COR-L47 (cell line): ENCODE measurements around the gene PAQR8.
"Not testable (repeated sequence)": the region's sequence is repeated elsewhere in the genome, so short reads cannot be mapped to it uniquely, and the experiment has no call there.

ENCODE experiments used
- DNase-seq: peaks from one replicate; lab custom pipeline; 2025; lab: John Stamatoyannopoulos, UW

The PAQR8 gene

DNA sequence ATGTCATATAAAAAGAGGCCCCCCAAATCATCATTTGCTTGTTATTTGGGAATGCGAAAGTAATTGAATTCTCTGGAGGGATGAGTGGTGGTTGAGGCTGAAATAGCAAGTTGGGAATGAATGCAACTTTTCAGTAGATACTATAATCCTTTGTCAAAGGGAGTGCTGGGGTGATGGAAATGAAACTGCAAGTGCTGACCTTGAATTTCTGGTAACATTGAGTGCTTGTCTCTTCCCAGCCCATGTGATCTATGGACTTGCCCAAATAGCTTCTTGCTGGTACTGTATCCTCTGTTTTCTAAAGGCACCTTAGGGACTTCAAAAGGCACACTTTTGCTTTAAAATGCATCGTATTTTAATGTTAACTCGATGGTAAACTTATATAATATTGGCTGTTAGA, 14.8 kb downstream of the PAQR8 start:
- DNase-seq: no peak

DNA sequence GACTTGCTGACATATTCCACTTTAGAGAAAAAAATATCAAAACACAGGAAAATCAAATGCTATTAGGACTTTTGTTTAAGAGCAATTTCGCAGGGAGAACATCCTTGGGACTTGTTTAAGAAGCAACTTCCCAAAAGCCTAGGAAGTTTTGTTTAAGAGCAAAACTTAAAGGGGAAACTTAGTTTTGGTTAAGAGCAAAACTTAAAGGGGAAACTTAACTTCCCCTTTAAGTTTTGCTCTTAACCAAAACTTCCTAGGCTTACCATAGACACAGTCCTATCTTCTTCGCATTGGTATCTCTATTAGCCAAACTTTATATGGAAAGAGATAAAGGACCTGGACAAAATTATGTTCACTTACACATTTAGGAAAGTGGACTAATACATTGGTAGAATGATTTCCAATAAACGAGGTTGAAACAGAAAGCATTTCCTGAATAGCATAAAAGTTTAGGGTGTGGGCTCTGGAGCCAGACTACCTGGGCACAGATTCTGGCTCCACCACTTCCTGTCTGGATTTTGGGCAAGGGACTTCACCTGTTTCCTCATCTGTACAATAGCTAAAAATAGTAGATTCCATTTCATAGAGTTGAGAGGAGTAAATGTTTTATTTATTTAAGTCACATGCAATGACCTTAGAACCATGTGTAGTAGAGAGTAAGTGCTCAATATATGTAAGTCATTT, 15.7 kb downstream of the PAQR8 start:
- no peak for DNase-seq

DNA sequence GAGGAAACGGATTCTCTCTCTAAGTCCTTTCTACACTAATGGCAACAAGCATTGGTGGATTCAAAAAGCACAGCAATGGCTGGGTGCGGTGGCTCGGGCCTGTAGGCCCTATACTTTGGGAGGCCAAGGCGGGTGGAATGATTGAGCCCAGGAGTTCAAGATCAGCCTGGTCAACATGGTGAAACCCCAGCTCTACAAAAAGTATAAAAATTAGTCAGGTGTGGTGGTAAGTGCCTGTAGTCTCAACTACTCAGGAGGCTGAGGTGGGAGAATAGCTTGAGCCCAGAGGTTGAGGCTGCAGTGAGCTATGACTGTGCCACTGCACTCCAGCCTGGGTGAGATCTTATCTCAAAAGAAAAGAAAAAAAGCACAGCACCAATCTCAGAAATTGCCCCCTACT, 19.3 kb downstream of the PAQR8 start:
- no peak for DNase-seq

DNA sequence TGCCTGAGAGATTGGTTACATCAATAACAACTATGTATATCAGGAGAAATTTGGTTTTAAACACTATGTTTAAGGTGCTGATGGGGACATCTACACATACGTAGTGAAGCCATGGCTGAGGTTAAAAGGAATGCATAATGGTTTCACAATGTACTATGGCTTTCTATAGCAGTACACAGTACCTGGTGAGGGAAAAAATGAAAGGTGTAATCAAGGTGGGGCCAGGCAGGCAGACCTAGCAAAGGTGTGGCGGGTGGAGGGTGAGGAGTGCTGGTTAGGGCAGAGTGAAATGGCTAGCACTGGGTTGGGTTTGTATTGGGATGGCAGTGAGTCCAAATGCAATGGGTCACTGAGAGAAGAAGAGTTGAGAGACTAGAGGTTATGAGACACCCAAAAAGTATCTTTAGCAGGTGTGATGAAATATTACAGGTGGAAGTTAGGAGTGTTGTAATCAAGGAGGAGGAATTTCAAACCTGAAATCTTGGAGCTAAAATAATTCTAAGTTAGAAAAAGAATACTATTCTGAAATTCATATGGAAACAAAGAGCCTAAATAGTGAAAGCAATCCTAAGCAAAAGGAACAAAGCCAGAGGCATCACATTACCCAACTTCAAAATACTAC, 22.3 kb downstream of the PAQR8 start:
- DNase-seq: no peak

DNA sequence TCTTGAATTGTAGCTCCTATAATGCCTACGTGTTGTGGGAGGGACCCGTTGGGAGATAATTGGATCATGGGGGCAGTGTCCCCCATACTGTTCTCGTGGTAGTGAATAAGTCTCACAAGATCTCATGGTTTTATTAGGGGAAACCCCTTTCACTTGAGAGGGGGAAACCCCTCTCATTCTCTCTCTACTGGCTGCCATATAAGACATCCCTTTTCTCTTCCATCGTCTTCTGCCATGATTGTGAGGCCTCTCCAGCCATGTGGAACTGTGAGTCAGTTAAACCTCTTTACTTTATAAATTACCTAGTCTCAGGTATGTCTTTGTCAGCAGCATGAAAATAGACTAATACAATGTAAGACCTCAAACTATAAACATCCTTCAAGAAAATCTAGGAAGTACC, 23.1 kb downstream of the PAQR8 start:
- no peak for DNase-seq

DNA sequence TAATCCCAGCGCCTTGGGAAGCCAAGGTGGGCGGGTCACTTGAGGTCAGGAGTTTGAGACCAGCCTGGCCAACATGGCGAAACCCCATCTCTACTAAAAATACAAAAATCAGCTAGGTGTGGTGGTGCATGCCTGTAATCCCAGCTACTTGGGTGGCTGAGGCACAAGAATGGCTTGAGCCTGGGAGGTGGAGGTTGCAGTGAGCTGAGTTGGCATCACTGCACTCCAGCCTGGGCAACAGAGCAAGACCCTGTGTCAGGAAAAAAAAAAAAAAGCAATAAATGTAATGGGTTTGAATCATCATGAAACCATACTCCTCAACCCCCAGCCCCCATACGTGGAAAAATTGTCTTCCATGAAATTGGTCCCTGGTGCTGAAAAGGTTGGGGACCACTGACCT, 26.2 kb downstream of the PAQR8 start:
- DNase-seq: not testable (repeated sequence)

DNA sequence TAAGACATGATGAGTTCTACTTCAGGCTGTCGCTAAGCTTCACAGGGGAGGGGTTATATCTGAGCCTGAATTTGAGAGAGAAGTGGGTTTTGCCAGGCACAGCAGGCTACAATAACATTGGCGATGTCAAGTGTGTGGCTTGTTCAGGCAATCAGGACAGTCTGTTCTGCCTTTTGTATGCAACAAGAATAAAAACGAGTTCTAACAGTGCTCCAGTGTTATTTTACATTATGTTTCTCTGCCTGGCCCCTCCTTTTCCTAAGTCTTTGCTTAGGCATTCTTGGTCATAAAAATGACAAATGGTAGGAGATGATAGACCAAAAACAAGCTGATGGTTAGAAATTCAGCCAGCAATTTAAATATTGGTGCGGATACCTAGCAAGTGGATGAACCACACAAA, 26.8 kb downstream of the PAQR8 start:
- DNase-seq: no peak

DNA sequence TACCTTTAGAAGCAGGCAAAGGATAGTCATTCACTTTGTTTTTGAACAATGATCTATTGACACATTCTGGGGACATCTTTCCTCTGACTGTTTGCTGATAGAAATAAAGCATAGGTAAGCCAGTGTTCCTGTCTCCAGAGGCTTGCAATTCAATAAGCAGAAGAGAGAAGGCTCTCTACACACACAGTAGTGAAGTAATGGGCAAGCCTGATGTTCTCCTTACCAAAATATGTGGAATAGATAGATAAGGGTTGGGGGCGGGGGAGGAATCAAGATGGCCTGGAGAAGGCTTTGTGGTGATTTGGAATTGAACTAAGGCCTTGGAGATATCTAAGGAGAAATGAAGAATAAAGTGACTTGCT, 27.3 kb downstream of the PAQR8 start:
- no peak for DNase-seq

DNA sequence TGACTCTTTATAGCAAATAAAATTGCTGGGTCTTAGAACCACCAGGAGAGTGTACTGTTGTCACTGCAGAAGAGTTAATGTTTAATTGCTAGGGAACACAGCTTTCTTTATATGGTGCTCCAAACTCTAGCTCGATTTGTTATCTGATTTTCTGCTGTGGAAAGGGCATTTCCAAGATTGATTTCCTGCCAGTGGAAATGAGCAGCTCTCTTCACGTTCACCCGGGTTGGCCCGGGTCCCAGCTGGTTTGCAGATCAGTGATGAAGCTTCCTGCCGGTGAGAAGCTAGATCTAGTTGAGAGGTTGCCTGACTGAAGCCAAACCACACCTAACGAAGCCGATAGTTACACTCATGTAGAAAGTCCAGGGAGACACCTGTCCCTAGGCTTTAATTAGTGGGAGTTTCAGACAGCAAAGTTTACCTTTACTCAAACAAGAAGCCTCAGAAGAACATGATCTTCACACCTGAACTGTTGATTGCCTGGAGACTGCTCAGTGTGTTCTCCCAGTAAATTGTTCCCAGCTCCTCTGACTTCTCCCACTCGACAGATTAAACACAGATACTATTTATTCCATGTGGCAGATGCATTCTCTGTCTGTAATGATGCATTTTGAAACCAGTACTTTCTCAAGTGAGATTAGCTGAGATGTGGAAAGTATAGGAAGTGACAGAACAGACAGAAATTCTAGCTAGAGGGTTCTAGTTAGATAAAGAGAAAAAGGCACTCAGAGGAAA, 27.8 kb downstream of the PAQR8 start:
- DNase-seq: peak; percentile 40

DNA sequence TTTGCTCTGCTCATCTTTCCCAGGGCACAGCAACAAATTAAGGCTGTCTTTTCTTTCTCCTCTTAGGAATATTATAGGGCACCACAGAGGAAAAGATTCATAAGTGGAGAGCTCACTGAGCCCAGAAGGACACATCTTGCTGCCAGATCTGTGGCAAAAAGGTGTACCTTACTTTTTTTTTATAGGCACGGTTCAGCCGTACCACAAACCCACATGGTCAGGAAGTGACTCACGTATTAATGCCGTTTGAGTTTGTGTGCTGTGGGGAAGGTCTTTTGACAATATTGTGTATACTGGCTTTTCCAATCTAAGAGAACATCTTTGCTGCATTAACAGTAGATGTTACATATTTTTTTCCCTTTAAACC, 28.4 kb downstream of the PAQR8 start:
- peak; percentile 14 for DNase-seq

DNA sequence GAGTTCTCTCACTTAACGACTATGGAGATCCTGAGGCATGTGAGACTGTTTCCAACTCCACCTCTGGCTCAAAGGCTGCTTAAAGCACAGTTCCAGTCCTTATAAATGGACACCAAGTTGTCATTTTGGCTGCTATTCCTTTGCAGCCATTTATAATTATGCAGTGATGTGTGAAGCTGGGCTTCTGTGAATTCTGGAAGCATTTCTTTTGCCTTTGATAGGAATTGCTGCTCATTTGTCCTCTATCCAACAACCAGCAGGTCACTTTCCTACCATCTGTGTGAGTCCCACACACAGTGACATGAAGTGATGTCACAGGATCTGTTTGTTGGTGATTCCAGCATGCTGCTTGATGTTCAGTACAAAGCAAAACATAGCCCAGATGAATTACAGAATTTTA, 29.6 kb downstream of the PAQR8 start:
- DNase-seq: no peak

DNA sequence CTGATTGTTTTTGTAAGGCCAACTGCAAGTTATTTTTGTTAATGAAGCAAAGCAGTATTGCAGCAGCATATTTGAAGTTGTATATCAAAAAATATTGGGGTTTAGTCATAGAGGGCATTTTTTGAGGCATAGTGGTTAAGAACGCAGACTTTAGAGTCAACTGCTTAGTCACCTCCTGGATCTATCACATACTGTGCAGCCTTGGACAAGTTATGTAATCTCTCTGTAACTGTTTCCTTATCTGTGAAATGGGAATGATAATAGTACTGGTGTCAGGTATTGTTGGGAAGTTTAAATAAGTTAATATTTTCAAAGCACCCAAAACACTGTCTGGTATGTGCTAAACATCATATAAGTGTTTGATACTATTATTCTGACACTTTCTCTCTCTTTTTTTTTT, 31.0 kb downstream of the PAQR8 start:
- DNase-seq: no peak

DNA sequence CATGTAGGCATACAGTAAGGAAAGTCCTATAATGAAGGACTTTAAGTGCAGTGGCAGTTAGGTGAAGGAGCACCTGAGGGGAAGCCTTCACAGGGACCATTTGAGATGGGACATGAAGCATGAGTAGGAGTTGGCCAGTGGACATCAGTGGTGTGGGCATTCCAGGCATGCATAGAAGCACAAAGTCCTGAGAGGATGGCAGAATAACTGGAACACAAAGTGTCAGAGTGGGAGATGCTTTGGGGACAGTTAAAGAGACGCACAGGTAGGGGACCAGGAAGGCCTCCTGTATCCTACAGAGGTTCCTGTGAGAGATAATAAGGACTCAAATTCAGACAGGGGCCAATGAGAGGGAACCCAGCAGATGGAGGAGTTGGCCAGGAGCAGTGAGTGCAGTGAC, 31.8 kb downstream of the PAQR8 start:
- DNase-seq: no peak

DNA sequence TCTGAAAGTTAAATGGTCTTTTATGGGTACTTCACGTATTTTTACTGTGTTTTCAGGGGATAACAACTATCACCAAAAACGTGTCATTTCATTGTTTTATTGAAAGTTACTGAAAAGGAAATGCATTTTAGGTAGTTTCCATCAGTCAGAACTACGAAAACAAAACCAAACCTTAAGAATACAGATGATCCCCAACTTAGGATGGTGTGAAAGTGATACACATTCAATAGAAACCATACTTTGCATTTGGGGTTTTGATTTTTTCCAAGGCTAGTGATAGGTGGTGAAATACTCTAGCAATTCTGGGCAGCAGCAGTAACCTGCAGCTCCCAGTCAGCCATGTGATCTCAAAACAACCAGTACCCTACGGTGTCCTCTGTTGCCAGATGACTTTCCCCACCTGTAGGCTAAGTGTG, 32.3 kb downstream of the PAQR8 start:
- DNase-seq: no peak

DNA sequence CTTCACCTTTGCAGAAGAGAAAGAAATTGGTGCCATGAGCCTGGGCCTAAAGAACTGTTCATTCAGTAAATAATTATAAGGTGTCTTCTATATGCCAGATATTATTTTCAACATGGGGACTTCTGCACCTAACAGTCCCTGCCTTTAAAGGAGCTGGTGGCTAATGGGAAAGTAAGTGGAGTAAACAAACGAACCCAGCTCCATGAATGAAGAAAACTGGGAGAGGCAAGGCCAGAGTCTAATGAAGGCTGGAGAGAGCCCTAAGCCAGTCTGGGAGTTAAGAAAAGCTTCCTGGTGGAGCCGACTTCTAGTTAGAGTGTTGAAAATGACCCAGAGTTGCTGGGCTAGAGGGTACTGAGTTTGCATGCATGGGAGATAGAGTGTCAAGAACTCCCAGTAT, 34.0 kb downstream of the PAQR8 start:
- DNase-seq: no peak

DNA sequence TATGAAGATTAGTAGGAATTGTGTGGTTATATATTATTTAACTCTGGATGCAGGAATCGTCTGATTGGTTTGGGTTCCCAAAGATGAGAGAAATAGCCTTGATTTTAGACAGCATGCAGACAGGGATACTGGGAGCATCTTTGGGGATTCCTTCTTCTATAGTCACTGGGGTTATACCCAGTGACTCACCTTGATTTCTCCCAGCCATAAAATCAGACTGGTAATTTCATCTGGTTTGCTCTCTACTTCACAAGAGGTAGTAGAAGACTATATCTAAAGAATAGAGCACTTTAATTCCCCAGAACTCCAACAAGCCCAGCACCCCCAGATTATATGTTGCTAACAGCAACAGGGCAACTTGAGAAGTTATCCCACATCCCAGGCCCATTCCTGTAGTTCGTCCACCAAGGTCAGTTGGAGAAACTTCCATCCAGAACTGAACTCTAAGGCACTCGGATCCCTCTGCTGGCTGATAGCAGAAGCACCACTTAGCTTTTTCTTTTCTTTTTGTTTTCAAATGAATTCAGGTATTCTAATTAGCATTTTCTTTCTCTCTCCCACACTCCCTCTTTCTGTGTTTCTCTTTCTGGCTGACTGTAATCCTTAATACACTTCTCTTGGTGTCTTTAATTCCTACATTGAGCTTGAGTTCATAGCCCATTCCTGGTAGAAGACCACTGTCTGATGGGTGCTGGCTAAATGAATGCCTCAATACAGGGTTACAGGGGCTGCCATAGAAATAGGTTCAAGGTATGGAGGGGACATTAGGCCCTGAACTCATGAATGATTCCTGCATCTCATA, 37.8 kb downstream of the PAQR8 start:
- DNase-seq: peak; percentile 62

DNA sequence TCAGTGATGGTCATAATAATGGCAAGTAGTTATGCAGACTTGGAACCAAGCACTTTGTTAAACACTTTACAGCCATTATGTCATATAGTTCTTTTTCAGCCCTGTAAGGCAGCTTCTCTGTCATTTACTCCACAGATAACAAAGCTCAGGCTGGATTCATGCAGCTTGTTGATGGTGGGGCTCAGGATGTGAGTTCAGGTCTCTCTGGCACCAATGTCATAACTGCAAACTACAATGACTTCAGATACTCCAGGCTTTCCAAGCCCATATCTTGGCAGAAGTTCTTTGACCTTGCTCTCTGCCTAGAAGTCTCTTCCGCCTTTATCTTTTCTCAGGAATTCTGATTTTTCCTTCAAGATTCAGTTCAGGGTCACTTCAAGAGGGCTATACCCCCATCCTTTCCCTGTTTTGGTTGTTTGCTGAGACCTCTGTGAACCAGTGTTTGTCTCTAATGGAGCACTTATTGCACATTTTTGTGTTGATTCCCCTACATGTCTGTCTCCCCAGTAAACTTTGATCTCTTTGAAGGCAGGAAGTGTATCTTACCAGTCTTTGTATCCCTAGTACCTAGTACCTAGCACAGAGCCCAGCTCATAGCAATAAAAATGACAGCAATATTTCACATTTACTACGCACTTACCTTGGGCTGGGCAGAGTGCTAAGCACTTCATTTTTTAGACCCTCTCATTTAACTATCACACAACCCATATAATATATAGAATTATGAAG, 38.5 kb downstream of the PAQR8 start:
- DNase-seq: no peak

DNA sequence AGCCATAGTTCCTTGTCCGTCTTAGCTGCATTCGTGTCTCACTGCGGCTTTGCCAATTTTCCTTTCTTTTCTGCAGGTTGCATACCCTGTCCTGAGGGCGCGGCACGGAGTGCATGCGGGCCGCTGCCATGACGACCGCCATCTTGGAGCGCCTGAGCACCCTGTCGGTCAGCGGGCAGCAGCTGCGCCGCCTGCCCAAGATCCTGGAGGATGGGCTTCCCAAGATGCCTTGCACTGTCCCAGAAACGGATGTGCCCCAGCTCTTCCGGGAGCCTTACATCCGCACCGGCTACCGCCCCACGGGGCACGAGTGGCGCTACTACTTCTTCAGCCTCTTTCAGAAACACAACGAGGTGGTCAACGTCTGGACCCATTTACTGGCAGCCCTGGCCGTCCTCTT, 41.1 kb downstream of the PAQR8 start:
- DNase-seq: no peak

DNA sequence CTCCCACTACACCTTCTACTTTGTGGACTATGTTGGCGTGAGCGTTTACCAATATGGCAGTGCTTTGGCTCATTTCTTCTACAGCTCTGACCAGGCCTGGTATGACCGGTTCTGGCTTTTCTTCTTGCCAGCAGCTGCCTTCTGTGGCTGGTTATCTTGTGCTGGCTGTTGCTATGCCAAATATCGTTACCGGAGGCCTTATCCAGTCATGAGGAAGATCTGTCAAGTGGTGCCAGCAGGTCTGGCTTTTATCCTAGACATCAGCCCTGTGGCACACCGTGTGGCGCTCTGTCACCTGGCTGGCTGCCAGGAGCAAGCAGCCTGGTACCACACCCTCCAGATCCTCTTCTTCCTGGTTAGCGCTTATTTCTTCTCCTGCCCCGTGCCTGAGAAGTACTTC, 41.7 kb downstream of the PAQR8 start:
- DNase-seq: peak; percentile 88

DNA sequence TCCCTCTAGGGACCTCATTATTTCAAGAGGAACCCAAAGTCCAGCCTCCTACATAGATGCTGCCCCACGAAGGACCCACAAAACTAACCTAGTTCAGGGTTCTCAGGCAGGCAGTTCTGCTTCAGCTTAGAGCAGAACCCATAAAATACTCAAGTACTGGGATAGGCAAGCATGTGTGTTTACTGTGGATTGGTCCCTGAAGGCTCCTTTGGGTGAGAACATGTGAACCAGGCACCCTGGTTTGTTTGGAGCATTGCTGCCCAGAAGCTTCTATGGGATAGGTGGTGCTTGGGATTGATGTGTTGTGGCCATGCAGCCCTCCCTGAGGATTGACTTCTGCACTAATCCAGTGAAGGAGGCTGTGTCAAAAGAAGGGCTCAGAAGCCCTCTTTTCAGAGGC, 43.3 kb downstream of the PAQR8 start:
- DNase-seq: no peak

DNA sequence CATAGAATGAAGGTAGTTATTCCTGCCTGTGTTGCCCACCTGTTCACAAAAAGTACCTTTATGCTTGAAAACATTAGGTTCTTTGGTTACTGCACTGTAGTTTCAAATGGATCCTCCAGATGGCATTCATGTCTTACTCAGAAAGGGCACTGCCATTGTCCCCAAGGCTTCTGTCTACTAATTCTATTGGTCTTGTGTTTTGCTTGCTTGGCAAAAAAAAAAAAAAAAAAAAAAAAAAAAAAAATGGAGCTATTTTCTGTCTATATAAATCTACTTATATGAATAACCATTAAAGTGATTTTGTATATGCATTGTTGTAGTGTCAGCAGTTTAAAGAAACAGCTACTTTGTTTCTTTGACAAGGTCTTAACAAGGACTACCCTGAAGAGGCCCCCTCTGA, 45.5 kb downstream of the PAQR8 start:
- peak; percentile 74 for DNase-seq

DNA sequence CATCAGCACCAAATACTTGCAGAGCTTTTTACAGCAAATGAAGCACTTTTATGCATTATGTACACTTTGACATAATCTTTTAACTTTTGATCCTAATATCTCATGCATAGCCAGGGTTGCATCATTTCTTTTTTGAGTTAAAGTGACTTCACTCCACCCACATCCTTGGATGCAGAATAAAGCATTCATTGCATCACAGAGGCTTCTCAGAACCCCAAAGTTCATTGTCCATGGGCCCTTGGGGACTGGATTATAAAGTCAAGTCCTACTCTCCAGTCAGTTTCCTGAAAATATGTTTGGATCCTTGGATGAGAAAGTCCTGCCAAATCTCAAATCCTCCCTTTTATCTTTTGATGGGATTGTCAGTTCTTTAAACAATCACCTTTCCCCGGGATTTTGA, 47.5 kb downstream of the PAQR8 start:
- no peak for DNase-seq
